ENCODE results near the gene CCZ1.
"Not testable (repeated sequence)": the region's sequence is repeated elsewhere in the genome, so short reads cannot be mapped to it uniquely, and the experiment has no call there.

The CCZ1 gene

GRCh38 chr7:5898480-5899224 is at the start of gene CCZ1:
Gene CCZ1 (plus strand): TSS chr7:5898733. CDS start chr7:5898800, 67 bp downstream.
- peak; percentile 60 for DNase-seq

GRCh38 chr7:5850944-5851343 is 47.6 kb upstream of the CCZ1 start:
- DNase-seq = no peak

GRCh38 chr7:5854738-5855137 is 43.8 kb upstream of the CCZ1 start:
- no peak for DNase-seq

DNA sequence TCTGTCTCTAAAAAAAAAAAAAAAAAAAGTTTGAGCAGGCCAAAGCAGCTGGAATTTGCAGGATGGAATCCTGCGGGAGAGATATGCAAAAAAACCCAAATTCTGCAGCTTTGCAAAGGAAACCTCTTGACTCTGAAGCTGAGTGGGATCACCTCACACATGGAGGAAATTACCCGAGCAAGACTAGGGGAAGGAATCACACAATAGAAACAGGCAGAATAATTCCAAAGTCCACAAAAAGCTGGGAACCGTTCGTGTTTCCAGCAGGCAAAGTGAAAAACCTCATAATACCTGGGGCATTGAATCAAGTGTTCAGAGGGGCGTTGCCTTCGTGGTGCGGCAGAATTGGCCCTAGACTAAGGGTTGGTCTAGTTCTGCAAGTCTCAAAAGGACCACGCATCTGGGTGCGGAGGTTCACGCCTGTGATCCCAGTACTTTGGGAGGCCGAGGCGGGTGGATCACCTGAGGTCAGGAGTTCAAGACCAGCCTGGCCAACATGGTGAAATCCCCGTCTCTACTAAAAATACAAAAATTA is 41.4 kb upstream of the CCZ1 start:
- DNase-seq = not testable (repeated sequence)

DNA sequence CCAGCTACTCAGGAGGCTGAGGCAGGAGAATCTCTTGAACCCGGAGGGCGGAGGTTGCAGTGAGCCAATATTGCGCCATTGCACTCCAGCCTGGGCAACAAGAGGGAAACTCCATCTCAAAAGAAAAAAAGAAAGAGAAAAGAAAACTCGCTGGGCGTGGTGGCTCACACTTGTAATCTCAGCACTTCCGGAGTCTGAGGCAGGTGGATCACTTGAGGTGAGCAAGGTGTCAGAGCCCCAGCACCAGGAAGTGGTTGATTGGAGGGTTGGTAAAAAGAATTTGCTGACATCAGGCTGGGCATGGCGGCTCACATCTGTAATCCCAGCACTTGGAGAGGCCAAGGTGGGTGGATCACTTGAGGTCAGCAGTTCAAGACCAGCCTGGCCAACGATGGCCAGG is 40.0 kb upstream of the CCZ1 start:
- not testable (repeated sequence) for DNase-seq

GRCh38 chr7:5861281-5861680 is 37.3 kb upstream of the CCZ1 start:
- not testable (repeated sequence) for DNase-seq

GRCh38 chr7:5862753-5863366 is 35.7 kb upstream of the CCZ1 start:
- DNase-seq = not testable (repeated sequence)

DNA sequence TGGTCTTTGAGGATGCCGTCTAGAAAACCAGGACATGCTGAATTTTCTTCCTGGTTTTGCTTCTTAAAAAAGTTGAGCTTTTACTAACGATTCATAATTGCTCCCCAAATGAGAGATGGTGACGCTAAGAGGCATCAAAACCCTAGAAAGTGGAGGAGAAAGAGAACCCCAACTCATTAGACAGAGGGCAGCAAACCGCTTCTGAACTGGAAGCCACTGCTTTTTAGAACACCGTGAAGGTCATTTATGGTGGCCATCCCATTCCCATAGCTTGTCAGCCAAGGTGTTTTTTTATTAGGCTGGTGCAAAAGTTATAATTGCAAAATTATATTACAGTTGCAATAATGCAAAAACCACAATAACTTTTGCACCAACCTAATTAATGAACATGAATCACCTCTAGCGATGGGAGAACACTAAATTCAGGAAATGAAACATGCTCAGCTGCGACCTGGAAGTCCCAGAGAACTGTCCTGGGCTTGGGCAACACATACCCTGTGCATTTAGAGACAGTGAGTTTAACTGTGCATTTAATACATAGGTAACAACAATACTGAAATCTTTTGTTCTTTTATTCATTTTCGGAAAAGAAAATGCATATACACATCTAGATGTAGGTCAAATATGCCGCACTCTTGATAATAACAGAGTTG is 33.1 kb upstream of the CCZ1 start:
- DNase-seq = not testable (repeated sequence)

GRCh38 chr7:5867060-5867459 is 31.5 kb upstream of the CCZ1 start:
- no peak for DNase-seq

DNA sequence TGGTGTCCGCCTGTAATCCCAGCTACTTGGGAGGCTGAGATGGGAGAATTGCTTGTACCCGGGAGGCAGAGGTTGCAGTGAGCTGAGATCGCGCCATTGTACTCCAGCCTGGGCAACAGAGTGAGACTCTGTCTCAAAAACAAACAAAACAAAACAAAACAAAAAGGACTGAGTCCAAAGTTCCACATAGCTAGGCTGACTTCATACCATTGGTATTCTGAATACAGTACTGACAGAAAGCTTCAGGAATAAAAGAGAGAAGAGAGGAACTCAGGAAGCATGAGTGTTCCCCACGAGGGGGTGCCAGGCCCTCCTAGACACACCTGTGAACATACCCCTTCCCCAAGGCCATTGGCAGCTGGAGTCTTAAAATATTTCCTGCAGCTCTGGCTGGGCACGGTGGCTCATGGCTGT is 29.6 kb upstream of the CCZ1 start:
- DNase-seq = not testable (repeated sequence)

DNA sequence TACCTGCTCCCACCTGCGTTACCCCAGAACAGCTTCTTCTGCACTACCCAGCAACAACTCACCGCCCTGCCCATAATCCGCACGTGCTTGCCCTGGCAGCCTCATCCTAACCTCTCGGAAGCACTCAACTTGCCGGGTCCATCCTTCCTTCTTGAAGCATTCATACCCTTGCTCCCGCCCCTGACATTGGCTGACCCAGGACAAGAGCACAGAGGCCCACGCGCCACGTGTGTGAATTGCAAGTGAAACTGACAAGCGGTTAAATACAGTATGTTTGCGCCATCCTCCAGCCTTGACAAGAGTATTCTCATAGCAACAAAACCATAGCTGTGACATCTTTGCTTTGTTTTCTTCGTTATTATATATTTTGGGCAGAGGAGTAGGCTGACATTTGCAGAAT is 28.8 kb upstream of the CCZ1 start:
- no peak for DNase-seq

DNA sequence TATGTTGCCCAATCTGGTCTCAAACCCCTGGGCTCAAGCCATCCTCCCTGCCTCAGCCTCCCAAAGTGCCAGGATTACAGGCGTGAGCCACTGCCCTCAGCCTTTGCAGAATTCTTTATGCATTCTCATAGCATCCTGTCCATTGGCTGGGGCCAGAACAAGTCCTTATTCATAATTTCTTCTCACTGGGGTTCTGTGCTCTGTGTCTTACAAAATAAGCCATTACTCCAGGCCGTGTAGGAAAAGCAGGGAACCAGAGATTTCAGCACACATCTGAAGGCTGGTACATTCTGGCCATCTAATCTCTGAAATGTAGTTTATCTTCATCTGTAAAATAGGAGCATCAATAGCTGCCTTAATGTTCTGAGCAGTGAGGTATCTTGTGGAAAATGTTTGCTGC is 28.2 kb upstream of the CCZ1 start:
- DNase-seq = no peak

GRCh38 chr7:5872326-5872725 is 26.2 kb upstream of the CCZ1 start:
- no peak for DNase-seq

DNA sequence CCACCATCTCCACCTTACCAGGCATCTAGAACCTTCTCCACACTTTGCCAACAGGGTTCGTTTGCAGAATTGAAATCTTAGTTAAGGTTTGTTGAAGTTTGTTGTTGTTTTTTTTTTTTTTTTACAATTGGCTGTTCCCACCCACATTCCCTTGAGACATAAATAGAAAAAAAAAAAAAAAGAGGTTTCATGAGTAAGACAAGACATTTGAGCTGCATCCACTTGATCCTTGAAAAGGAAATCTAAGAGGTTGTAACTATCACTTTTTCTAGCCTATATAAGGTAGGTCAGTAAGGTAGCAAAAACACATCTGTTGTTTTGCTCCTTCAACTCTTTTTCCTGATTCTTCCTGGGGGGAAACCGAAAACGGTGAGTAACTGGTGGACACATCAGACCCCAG is 18.9 kb upstream of the CCZ1 start:
- not testable (repeated sequence) for DNase-seq

DNA sequence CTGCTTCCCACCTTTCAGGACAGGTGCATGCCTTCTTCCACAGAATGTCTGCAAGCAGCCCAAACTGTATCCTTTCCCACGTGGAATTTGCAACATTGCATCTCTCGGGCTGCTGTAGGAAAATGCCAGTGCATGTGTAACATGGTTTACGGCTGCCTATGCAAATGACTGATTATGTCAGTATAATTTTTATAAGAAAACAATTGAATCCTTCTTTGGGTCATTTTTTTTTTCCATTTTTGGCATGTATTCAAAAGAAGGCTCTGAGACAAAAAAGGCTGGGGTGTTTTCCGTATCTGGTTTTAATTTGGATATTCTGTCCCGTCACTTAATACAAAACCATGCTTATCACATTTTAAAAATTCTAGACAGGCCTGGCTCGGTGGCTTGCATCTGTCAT is 18.4 kb upstream of the CCZ1 start:
- not testable (repeated sequence) for DNase-seq

DNA sequence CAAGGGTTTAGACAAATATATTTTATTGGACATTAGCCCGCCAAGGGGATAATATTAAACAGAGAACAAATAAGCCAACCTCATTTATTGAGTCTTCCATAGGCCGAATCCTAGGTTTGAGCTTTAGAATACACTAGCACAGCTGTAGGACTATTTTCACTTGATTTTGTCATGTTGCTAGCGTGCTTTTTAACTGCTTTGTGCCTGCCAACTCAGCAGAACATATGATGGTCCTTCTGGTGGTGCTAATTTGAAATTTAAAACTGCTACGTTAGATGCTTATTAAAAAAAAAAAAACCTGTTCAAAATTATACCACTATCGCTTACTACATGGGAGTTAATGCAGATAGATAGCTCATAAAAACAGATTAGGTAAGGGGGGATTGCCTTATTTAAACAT is 14.1 kb upstream of the CCZ1 start:
- not testable (repeated sequence) for DNase-seq

- not testable (repeated sequence) for DNase-seq
Observed at GRCh38 chr7:5888021-5888420, 10.5 kb upstream of the CCZ1 start.

DNA sequence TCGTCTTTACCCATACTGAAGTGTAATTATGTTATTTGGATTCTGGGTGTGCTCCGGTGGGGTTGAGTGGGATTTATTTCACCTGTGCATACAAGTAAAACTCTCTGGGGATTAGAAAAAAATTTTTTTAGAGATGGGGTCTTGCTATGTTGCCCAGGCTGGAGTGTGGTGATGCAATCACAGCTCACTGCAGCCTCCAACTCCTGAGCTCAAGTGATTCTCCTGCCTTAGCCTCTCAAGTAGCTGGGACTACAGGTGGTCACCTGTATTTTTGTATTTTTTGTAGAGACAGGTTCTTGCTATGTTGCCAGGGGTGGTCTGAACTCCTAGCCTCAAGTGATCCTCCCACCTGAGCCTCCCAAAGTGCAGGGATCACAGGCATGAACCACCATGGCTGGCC is 8.3 kb upstream of the CCZ1 start:
- not testable (repeated sequence) for DNase-seq

DNA sequence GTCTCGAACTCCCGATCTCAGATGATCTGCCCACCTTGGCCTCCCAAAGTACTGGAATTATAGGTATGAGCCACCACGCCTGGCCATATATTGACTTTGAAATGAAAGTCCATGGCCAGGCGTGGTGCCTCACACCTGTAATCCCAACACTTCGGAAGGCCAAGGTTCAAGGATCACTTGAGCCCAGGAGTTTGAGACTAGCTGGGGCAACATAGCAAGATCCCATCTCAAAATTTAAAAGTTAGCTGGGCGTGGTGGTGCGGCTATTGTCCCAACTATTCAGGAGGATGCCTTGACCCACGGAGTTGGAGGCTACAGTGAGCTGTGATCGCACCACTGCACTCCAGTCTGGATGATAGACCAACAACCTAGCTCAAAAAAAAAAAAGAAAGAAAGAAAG is 6.0 kb upstream of the CCZ1 start:
- no peak for DNase-seq

GRCh38 chr7:5897369-5897919 is 1.1 kb upstream of the CCZ1 start:
- peak; percentile 47 for DNase-seq

DNA sequence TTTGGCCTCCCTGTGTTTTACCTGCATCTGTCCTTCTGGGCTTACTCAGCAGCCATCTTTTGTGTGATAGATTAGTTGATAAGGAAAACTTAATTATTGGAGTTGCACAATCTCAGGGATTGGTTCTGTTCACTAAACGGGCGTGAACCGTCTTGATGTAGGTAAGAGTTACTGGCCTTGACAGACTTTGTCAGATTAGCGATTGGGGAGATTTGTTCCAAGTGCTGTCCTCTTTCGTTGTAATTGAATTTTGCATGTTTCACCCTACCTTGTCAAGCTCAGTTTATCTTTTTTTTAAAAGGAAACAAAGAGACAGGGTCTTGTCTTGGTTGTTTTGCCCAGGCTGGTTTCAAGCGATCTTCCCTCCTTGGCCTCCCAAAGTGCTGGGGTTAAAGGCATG is 4.5 kb downstream of the CCZ1 start:
- not testable (repeated sequence) for DNase-seq

DNA sequence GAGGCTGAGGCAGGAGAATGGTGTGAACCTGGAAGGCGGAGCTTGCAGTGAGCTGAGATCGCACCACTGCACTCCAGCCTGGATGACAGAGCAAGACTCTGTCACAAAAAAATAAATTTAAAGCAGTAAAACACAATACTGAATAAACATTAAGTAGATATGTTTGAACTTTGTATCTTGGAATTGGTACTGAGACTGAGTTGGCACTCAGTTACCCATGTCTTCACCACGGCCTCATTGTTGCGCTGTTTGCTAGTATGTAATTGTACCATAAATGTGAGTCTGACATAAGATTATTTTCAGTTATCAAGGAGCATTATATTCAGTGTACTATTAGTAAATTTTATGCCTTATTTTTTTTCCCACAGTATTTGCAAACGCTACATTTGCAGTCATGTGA is 6.2 kb downstream of the CCZ1 start:
- DNase-seq = not testable (repeated sequence)

DNA sequence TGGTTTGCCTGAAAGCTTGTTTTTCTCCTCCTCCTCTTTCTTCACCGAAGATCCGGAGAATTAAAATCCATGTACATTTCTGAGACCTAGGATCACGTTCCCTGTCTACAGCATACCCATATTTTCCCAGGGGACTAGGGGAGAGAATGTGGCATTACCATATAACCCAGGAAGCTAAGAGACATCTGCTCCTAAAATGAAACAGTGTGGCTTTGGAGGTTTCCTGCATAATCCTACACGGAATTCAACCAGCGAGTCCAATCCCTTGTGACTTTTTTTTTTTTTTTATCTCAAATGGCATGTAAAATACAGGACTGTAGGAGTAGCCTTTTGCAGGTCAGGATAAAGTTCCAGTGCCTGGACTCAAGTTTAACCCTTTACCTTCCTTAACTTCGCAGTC is 10.3 kb downstream of the CCZ1 start:
- not testable (repeated sequence) for DNase-seq

All from NCI-H146 (cell line).